ENCODE data around the gene DIAPH1.

The DIAPH1 gene

DNA sequence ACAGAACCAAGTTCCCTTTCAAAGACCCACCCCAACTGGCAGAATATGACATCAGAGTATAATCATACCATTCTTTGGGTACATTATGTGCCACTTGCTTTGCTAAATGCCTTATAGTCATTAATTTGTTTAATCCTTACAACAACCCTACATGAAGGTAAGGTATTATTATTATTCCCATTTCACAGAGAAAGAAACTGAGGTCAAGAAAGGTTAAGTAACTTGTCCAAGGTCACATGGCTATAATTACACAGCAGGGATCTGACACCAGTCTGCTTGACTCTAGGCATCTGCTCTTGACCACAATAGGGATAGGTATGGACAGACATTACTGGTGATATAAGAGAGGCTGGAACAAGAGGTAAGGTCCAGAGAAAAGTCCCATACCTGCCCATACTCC lies 31.2 kb upstream of the DIAPH1 start:
- no peaks in the 10 kb centered on the region for H3K9me3 Mint-ChIP-seq
- peak overlapping the region; percentile 94 to 97 for H3K27ac Mint-ChIP-seq
- H3K27me3 Mint-ChIP-seq = no peaks in the 10 kb centered on the region
- DNase-seq = no peak
- H3K4me3 Mint-ChIP-seq = peak overlapping the region; percentile 91 to 93
- peaks cover 42 to 43% of the 10 kb centered on the region in 2 donors for H3K4me1 Mint-ChIP-seq (ENCODE audit: low read depth in 2 of 2)
- no peak for ATAC-seq (replicated peaks)
- peaks cover 10% of the 10 kb centered on the region for H3K36me3 Mint-ChIP-seq (ENCODE audit: insufficient read depth)

DNA sequence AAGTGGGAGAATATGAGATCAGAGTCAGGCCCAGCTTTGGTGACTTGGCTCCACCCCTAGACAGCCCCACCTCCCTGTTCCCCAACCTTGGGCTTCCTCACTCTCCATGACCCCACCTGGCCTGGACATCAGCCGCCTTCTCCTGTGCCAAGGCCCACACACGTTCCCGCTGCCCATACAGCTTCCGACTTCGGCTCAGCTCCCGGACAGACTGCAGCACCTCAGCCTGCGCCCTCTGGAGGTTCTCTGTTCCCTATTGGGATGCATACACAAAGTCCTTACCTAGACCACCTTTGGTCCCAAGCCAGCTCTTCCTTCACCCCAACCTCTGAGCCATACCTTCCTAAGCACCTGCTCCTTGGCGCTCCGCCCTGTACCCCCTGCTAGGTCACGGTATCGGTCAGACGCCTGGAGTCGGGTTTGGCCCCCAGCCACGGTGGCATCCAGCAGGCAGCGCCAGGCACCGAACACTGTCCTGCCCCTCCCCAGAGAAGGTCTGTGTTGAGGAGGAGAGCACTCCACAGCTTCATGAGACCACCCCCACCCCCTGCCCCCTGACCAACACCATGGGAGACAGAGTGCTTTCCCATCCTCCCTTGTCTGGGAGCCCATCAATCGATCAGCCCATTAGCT lies 30.4 kb upstream of the DIAPH1 start:
- Mint-ChIP-seq H3K9me3 (no peaks in the 10 kb centered on the region), H3K4me3 (no peak overlapping the region), H3K27me3 (no peaks in the 10 kb centered on the region), H3K36me3 (ENCODE audit: insufficient read depth) (peaks cover 10% of the 10 kb centered on the region), H3K27ac (peak overlapping the region in 1 of 2 donors; percentile 94), H3K4me1 (ENCODE audit: low read depth in 2 of 2) (peaks cover 44 to 47% of the 10 kb centered on the region in 2 donors)
- ATAC-seq (replicated peaks) (no peak), DNase-seq (no peak)

DNA sequence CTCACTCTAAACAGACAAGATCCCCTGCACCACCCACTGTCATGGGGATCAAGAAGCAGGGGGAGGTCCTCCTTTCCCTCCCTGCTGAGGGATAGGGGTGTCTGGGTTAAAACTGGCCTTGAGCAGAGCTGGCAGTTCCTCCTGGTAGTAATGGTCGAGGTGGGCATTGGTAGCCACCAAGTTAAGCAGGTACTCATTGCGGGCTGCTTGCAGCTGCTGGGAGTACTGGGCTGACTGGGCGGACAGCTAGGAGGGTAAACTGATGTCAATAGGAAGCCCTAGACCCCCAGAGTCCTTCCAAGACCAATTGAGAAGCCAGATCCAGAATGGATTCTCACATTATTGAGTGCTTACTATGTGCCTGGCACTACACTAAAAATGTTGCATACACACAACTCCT lies 29.1 kb upstream of the DIAPH1 start:
- DNase-seq = no peak
- Mint-ChIP-seq H3K9me3 (no peaks in the 10 kb centered on the region), H3K4me3 (no peak overlapping the region), H3K27ac (peak overlapping the region in 1 of 2 donors; percentile 94), H3K4me1 (ENCODE audit: low read depth in 2 of 2) (peaks cover 44 to 47% of the 10 kb centered on the region in 2 donors), H3K36me3 (ENCODE audit: insufficient read depth) (peaks cover 19% of the 10 kb centered on the region), H3K27me3 (no peaks in the 10 kb centered on the region)
- ATAC-seq (replicated peaks) = no peak

DNA sequence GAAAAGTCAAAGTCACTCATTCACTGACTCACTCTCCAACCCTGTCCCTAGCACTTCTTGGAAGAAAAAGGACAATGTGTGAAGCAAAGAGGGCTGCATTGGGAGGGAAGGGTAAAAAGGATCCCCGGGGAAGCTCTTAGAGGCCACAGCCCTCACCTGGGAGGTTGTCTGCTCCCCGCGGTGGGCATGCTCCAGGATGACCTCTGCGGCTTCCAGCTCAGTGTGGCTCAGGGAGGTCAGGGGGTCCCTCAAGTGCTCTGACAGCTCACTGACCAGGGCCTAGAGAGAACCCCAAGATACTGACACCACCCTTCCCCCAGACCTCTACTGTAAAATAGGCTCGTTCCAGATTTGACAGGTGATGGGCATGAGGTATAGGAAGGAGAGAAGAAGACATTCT lies 28.4 kb upstream of the DIAPH1 start:
- ATAC-seq (replicated peaks) = no peak
- no peaks in the 10 kb centered on the region for H3K9me3 Mint-ChIP-seq
- no peaks in the 10 kb centered on the region for H3K27me3 Mint-ChIP-seq
- H3K4me3 Mint-ChIP-seq = no peak overlapping the region
- peaks cover 39 to 43% of the 10 kb centered on the region in 2 donors for H3K4me1 Mint-ChIP-seq (ENCODE audit: low read depth in 2 of 2)
- peaks cover 19% of the 10 kb centered on the region for H3K36me3 Mint-ChIP-seq (ENCODE audit: insufficient read depth)
- peak overlapping the region in 1 of 2 donors; percentile 25 for H3K27ac Mint-ChIP-seq
- no peak for DNase-seq

DNA sequence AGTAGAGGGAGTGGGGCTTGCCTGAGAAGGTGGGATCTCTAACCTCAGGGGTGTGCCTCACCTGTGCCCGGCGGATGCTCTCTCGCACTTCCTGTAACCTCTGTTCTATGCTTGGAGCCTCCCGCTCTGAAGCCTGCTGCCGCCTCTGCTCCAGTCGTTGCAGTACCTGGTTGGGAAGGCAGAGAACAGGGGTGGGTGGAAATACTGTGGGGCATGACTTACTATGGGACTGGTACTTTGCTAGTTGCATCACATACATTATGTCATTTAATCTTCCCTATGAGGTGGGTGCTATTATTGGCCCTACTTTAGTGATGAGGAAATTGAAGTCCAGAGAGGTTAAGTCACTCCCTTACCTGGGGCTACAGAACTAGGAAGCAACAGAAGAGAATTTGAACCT lies 27.2 kb upstream of the DIAPH1 start:
- ATAC-seq (replicated peaks) (no peak), DNase-seq (no peak)
- peaks cover 19% of the 10 kb centered on the region for H3K36me3 Mint-ChIP-seq (ENCODE audit: insufficient read depth)
- H3K4me3 Mint-ChIP-seq = no peak overlapping the region
- H3K27me3 Mint-ChIP-seq = no peaks in the 10 kb centered on the region
- no peak overlapping the region for H3K27ac Mint-ChIP-seq
- H3K4me1 Mint-ChIP-seq (ENCODE audit: low read depth in 2 of 2) = peaks cover 32 to 40% of the 10 kb centered on the region in 2 donors
- no peaks in the 10 kb centered on the region for H3K9me3 Mint-ChIP-seq

DNA sequence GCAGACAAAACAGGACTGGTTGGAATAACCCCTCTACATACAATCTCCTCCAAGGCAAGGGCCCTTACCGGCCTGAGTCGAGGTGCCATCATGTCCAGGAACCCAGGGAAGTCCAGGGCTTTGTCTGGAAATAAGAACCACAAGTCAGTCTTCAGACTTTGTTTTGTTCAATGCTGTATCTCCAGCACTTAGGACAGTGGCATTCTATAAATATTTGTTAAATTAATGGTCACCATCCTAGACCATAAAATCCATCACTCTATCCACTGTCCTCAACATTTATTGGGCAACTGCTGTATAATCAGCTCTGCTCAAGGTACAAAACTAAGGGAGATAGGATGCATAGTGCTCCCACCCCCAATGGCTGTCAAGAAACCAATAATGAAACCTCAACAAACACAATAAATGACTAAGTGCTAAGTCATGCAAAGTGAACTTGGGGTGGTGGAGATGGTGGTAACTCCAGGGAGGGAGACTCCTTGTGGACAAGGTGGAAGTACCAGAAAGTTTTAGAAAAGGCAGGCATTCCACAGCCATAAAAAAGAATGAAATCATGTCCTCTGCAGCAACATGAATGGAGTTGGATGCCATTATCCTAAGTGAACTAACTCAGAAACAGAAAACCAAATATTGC lies 23.0 kb upstream of the DIAPH1 start:
- Mint-ChIP-seq H3K27me3 (no peaks in the 10 kb centered on the region), H3K4me3 (no peak overlapping the region), H3K9me3 (no peaks in the 10 kb centered on the region), H3K36me3 (ENCODE audit: insufficient read depth) (peaks cover 22% of the 10 kb centered on the region), H3K27ac (peak overlapping the region in 1 of 2 donors; percentile 2), H3K4me1 (ENCODE audit: low read depth in 2 of 2) (peaks cover 21 to 25% of the 10 kb centered on the region in 2 donors)
- DNase-seq (no peak), ATAC-seq (replicated peaks) (no peak)

DNA sequence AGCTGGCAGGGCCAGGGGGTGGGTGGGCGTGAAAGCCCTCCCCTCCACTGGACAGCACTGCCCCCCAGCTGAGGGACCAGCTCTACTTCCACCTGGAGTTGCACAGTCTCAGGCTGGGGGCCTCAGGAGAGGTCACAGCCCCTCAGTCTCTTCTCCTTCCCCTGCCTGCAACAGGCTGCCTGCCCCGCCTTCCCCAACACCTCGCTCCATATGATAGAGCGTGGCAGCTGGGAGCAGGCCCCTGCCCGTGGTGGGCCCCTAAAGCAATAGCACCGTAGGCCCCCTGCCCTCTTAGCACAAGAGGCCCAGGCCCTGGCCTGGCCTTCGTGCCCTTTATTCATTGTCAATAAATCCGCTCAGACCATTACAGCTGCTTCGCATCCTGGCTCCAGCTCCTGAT lies 21.9 kb upstream of the DIAPH1 start:
- H3K4me1 Mint-ChIP-seq (ENCODE audit: low read depth in 2 of 2) = peaks cover 24 to 25% of the 10 kb centered on the region in 2 donors
- peaks cover 20% of the 10 kb centered on the region for H3K36me3 Mint-ChIP-seq (ENCODE audit: insufficient read depth)
- H3K27ac Mint-ChIP-seq = peak overlapping the region in 1 of 2 donors; percentile 25
- no peak for ATAC-seq (replicated peaks)
- no peak for DNase-seq
- H3K4me3 Mint-ChIP-seq = no peak overlapping the region
- H3K9me3 Mint-ChIP-seq = no peaks in the 10 kb centered on the region
- no peaks in the 10 kb centered on the region for H3K27me3 Mint-ChIP-seq

DNA sequence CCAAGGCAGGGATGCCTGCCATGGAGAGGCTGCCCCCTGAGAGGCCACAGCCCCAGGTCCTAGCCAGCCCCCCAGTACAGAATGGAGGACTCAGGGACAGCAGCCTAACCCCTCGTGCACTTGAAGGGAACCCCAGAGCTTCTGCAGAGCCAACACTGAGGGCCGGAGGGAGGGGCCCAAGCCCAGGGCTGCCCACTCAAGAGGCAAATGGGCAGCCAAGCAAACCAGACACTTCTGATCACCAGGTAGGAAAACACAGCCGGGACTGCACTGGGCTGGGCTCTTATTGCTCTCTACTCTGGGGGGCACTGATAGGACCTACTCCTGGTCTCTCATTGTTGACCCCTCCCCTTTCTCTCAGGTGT lies 21.2 kb upstream of the DIAPH1 start:
- H3K27me3 Mint-ChIP-seq = no peaks in the 10 kb centered on the region
- H3K4me3 Mint-ChIP-seq = no peak overlapping the region
- peaks cover 28 to 30% of the 10 kb centered on the region in 2 donors for H3K4me1 Mint-ChIP-seq (ENCODE audit: low read depth in 2 of 2)
- peaks cover 20% of the 10 kb centered on the region for H3K36me3 Mint-ChIP-seq (ENCODE audit: insufficient read depth)
- DNase-seq = no peak
- no peak overlapping the region for H3K27ac Mint-ChIP-seq
- no peaks in the 10 kb centered on the region for H3K9me3 Mint-ChIP-seq
- ATAC-seq (replicated peaks) = no peak

DNA sequence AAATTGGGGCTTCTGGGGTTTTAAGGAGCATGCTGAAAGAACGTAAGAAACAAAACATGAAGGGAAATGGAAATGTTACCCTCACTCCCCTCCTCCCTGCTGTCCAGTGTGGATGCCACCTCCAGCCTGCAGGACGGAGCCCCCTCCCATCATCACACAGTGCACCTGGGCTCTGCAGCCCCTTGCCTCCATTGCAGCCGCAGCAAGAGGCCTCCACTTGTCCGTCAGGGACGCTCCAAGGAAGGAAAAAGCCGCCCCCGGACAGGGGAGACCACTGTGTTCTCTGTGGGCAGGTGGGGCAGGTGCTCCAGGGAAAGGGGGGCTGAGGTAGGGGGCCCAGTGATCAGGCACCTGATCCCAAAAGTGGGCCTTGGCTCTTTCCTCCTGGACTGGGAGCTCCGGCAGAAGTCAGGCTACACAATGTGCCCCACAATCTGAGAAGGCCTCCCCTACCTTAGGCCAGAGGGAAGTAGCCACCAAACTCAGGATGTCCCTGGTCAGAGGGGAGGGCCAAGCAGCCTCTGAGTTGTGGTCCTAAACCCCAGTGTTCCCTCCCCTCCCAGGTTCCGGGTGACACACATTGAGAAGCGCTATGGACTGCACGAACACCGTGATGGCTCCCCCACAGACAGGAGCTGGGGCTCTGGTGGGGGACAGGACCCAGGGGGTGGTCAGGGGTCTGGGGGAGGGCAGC lies 20.7 kb upstream of the DIAPH1 start:
- DNase-seq (no peak), ATAC-seq (replicated peaks) (no peak)
- H3K4me3 Mint-ChIP-seq = no peak overlapping the region
- H3K9me3 Mint-ChIP-seq = no peaks in the 10 kb centered on the region
- peaks cover 20% of the 10 kb centered on the region for H3K36me3 Mint-ChIP-seq (ENCODE audit: insufficient read depth)
- no peak overlapping the region for H3K27ac Mint-ChIP-seq
- peaks cover 27% of the 10 kb centered on the region in 2 donors for H3K4me1 Mint-ChIP-seq (ENCODE audit: low read depth in 2 of 2)
- no peaks in the 10 kb centered on the region for H3K27me3 Mint-ChIP-seq

DNA sequence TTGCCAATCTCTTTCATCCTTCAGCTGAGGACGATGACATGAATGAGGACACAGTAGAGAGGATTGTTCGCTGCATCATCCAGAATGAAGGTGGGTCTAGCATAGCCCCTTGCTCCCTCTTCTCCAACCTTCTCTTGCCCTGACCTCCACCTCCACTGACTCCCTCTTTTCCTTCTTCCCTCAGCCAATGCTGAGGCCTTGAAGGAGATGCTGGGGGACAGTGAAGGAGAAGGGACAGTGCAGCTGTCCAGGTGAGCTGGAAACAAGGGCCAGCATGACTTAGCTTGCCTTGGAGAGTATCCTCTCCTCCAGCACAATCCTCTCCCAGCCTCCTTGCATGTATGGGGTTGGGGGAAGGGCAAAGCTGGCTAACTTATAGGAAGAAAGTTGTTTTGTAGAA lies 20.0 kb upstream of the DIAPH1 start:
- no peaks in the 10 kb centered on the region for H3K9me3 Mint-ChIP-seq
- peak overlapping the region in 1 of 2 donors; percentile 88 for H3K4me3 Mint-ChIP-seq
- H3K36me3 Mint-ChIP-seq (ENCODE audit: insufficient read depth) = peaks cover 18% of the 10 kb centered on the region
- DNase-seq = no peak
- H3K27me3 Mint-ChIP-seq = no peaks in the 10 kb centered on the region
- H3K27ac Mint-ChIP-seq = peak overlapping the region; percentile 63 to 78
- peaks cover 32 to 33% of the 10 kb centered on the region in 2 donors for H3K4me1 Mint-ChIP-seq (ENCODE audit: low read depth in 2 of 2)
- no peak for ATAC-seq (replicated peaks)

DNA sequence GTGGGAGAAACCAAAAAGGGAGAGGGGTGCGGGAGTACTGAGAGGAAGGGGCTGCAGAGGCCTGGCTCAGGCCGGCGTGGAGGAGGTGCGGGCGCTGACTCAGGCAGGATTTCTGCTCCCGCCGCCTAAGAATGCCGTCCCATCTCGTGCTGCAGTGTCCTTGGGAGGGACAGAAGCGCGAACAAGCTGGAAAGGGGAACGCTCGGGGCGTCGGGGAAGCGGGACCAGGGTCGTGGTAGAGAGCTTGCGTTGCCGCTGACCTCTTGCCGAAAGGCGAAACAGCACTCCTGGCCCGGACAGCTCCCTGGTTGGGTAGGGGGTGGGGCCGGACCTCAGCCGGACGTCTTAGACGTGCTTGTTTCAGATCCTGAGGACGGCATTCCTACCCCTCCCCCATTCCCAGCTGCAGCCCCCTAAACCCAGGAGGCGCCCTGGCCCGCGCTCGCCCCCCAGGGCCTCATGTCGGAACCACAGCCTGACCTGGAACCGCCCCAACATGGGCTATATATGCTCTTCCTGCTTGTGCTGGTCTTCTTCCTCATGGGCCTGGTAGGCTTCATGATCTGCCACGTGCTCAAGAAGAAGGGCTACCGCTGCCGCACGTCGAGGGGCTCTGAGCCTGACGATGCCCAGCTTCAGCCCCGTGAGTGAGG lies 19.1 kb upstream of the DIAPH1 start:
- H3K9me3 Mint-ChIP-seq = no peaks in the 10 kb centered on the region
- peaks cover 11% of the 10 kb centered on the region for H3K36me3 Mint-ChIP-seq (ENCODE audit: insufficient read depth)
- H3K27me3 Mint-ChIP-seq = no peaks in the 10 kb centered on the region
- H3K4me1 Mint-ChIP-seq (ENCODE audit: low read depth in 2 of 2) = peaks cover 32 to 33% of the 10 kb centered on the region in 2 donors
- DNase-seq = peak; percentile 54 to 63 (median 57)
- peak overlapping the region; percentile 63 to 78 for H3K27ac Mint-ChIP-seq
- peak; percentile 53 for ATAC-seq (replicated peaks)
- H3K4me3 Mint-ChIP-seq = peak overlapping the region; percentile 88 to 89

DNA sequence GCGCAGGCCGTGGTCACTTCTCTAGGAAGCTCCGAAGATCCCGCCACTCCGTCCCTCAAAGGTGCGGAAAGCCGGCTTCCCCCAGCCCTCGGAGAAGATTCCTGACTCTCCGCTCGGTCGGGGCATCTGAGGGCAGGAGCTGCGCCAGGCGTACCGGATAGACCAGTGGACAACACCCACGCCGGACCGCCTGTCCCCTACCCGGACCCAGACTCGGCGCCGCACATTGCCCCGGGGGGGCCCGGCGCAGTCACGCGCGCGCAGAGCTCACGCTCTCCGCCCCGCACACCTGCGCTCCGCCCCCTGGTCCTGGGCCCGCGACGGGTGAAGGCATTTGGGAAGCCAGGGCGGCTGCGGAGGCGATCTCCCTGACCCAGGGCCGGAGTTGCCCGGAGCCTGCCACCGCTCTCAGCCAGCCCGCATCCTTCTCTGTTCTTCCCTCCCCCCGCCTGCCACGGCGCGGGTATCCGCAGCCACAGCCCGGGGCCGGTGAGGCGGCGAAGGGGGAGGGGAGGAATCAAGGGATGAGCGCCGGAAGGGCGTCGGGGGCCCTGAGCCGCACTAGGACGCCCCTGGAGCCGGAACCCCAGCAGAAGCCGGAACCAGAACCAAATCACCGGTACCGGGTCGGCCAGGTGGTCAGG lies 18.4 kb upstream of the DIAPH1 start:
- peaks cover 32 to 33% of the 10 kb centered on the region in 2 donors for H3K4me1 Mint-ChIP-seq (ENCODE audit: low read depth in 2 of 2)
- no peaks in the 10 kb centered on the region for H3K9me3 Mint-ChIP-seq
- H3K4me3 Mint-ChIP-seq = peak overlapping the region; percentile 88 to 89
- peak overlapping the region; percentile 63 to 78 for H3K27ac Mint-ChIP-seq
- peaks cover 11% of the 10 kb centered on the region for H3K36me3 Mint-ChIP-seq (ENCODE audit: insufficient read depth)
- DNase-seq (peak; percentile 47 to 57 (median 55)), ATAC-seq (replicated peaks) (peak; percentile 62)
- no peaks in the 10 kb centered on the region for H3K27me3 Mint-ChIP-seq
